HG02763 (cell line): ENCODE data around the gene ZBTB7C.

Source experiments
- ATAC-seq: cut with Tn5 transposase; IDR thresholded peaks from one replicate; pipeline ENCODE4 v1.9.1; 2021; ENCODE audit warnings: mild to moderate bottlenecking, moderate library complexity; ENCODE audit not compliant: unreplicated experiment

The ZBTB7C gene

DNA sequence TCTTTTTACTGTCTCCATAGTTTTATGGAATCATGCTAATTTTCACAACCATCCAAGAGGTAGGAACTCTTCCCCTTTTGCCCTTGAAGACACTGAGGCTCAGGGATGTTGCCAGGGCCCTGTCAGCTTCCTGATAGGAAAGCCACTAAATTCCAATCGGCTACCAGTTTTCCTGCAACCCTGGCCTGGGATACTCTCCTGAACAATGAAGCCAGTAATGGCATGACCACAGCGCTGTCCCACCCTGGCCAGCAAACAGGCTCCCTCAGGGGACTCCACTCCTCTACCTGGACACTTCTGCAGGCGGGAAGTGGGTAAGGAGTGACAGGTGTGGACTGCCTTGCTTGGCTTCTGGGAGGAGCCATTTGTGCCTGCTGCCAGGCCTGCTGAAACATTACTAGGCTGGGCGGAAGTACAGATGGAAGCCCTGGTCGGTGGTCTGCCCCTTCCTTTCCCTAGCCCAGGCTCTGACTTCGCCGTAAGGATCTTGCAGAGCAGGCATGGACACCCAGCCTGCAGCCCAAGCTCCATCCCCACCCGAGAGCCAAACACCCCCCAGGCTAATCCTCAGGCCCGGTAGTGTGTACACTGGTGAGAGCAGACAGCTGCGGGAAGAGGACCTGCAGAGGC, 400.0 kb downstream of the ZBTB7C start:
- no peak for ATAC-seq

DNA sequence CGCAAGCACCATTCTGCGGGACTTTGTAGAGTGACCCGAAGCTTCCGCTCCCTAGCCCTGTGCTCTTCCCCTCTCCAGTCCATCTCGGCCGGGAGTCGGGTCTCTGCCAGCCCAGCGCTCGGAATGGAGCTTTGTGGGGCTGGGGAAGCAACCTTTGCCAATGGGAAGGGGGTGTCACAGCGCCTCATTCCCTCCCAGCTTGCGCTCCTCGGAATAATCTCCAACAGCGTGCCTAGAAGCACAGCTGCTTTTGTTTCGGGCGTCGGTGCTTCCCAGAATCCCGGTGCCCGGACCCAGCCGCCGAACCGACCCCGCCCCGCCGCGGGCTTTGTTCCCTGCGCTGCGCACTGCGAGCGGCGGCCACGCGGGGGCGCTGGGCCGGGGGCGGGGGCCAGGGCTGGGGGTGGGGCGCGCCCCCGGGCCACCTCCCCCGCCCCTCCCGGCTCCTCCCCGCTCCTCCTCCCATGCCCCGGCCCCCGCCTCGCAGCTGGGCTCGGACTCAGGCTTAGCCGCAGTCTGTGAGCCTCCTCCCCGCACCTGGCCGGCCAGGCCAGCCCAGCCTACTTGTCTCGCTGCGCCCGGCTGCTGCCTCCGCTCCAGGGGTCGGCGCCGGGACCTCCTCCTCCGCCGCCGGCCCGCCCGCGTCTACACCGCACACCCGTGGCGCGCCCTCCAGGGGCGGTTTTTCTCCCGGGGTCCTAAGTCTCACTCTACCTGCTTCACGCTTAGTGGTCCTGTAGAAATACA, 401.1 kb downstream of the ZBTB7C start:
- ATAC-seq, result peak; percentile 44

DNA sequence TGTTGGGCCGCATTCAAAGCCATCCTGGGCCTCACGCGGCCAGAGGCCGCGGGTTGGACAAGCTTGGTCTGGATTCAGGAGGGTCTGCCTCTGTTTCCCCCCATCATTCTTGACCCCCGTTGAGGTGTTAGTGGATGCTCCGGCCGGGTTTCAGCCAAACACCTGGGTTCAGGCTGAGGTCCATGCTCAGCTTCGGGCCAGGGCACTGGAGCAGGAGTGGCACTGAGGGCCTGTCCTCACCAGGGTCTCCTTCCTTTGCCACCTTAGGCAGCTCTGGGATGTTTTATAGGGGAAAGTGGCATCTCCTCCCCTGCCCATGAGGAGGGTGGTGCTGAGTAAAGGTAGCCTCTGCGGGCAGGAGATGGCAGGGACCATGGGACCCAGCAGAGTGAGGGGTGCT, 401.8 kb downstream of the ZBTB7C start:
- no peak for ATAC-seq

DNA sequence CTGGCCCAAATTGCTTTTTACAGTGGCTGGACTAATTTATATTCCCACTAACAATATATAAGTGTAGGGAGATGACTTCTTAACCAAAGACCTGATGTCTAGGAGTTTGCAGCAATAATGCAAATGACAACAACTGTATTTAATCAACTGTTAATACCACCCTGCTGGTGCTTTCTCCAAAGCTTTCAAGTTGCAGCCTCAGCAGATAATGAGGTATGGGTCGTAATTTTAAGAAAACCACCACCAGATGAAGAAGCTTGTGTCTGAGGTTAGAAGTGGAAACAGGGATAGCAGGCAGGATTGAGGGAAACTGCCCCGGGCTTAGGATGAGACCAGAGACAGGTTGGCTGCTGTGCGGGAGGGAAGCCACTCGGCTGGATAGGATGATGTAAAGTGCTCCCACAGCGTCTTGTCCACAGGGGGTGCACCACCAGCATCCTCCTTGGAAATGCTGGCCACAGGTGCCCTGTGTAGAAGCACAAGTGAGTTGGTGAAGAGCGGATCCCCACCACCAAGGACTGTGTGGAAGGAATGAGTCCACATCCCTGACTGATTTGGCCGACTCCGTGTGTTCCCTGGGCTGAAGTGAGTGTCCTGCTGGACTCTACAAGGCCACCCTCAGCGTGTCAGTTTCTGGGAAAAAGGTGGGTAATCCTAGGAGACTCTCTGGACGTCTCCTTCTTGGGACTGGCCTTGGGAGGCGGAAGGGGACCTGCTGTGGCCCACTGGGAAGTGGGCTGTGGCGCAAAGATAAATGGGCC, 402.6 kb downstream of the ZBTB7C start:
- ATAC-seq, result no peak

DNA sequence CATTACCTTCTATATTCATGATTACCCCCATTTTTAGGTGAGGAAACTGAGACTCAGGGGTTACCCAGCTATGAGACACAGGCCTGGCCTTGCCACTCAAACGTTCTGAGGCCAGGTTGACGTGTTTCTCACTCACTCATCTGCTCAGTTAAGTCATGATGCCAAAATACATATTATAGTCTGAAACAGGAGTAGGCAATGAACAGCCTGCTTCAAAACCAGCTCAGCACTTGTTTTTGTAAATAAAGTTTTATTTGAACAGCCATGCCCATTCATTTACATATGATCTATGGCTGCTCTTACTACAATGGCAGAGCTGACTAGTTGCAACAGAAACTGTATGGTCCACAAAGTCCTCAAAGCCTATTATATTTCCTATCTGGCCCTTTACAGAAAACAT, 404.6 kb downstream of the ZBTB7C start:
- no peak for ATAC-seq

DNA sequence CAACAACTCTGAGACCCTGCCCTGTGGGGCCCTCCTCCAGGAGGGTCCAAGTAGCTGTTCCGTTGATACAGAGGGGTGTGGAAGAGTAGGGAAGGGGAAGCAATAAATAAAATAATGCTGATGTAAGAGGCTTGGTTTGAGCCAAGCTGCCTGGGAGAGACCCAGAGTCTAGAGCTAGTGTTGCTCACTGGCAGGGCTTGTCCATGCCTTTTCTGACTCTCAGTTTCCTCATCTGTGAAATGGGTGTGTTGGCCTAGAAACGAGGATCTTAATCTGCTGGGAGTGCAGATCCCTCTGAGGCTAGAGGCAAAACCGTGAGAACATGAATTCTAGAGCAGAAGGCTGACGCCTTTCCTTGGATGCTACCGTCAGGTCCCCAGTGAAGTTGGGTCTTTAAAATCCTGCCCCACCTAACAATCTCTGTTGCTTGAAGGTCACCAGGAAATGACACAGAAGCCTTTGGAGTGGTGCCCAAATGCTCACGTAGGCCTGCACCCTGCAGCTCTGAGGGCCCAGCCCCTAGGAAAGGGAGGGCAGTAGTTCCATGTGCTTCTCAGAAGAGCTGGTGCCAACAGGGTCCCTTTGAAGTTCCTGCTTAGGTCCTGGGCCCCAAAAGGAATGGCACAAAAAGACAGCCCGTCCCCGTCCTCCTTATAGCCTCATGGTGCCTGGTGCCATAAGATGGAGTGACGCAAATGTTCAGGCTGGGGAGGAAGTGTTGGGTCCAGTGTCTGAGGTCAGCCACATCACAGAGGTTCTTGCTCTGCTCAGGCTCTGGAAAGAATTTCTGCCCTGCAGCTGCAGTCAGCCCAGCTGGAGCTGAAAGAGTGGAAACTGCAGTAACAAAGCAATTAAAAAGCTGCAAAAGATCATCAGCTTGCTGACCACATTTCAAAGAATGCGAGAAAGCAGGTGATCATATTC, 405.5 kb downstream of the ZBTB7C start:
- no peak for ATAC-seq

DNA sequence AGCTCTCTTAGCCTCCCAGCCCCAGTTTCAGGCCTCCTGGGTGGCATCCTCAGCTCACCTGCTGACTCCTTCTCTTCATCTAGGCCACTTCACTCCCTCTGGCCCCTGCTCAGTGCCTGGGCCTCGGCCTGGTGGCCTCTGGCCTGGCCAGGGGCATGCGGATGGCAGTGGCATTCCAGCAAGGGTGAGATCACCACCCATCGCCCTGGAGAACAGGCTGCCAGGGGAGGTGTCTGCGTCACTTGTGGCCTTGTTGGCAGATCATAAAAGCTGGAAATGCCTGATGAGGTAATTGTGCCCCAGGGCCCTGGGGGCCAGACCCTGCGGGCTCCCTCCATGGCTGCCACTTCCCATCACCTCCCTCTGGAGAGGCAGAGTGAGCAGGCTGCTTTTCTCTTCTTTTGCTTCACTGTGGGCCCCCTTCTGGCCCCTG, 406.2 kb downstream of the ZBTB7C start:
- no peak for ATAC-seq

DNA sequence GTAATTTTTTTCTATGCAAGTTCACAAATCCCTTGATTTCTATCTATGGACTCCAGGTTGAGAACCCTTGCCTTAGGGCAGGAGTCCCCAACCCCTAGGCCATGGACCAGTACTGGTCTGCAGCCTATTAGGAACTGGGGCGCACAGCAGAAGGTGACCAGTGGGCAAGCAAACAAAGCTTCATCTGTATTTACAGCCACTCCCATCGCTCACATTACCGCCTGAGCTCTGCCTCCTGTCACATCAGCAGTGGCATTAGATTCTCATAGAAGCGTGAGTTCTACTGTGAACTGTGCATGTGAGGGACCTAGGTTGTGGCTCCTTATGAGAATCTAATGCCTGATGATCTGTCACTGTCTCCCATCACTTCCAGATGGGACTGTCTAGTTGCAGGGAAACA, 408.5 kb downstream of the ZBTB7C start:
- no peak for ATAC-seq

DNA sequence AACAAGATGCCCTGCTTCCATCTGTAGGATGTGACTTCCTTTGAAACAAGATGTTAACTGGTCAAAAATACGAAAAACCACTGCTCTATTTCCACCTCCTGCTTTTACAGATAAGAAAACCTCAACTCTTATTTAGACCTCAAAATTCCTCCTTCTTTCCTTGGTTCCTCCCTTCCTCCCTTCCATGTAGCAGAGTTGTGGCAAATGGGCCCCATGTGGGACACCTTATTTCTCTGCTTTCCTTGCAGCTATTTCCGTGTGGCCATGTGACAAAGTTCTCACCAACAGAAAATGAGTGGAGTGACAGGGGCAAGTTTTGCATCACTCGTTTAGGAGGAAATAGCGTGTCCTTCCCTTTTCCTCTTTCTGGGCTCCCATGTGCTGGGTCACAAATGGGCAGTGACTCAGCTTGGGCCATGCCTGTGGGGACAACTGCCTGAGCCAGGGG, 409.4 kb downstream of the ZBTB7C start:
- no peak for ATAC-seq

DNA sequence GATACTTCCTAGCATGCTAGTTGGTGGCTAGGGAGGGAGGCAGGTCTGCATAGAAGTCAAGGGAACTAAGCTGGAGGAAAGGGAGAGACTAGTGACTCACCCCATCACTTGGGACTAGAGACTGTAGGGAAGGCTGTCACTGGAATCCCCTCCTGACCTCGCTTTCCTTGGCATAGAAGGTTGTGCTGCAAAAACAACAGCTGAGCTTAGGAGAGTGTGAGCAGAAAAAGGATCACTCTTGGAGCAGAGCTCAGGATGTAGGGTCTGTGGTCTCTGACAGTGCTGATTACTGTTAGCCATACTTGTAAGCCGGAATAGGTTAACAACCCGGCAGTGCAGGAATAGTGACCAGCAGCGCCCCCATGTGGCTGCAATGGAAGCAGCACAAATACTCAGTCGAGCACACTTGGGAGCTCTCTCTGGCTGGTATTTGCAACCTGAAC, 411.8 kb downstream of the ZBTB7C start:
- no peak for ATAC-seq

DNA sequence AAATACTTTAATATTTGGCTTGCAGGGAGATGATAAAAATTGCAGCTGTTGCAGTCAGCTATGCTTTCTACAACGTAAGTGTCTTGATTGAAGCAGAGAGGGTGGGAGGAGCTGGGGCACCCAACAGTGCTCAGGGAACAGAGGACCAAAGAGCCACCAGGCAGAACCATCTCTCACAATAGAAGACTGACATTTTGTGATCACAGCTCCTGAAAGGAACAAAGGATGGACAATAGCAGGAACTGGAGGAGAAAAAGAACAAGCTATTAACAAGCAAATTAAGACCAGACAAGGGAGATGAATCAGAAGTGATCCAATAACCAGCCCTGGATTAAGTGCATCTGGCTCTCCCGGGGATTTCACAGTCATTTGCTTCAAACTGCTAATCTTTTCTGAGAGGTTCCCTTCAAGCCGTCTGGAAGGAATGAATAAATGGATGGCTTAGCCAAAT, 413.1 kb downstream of the ZBTB7C start:
- ATAC-seq, result no peak

DNA sequence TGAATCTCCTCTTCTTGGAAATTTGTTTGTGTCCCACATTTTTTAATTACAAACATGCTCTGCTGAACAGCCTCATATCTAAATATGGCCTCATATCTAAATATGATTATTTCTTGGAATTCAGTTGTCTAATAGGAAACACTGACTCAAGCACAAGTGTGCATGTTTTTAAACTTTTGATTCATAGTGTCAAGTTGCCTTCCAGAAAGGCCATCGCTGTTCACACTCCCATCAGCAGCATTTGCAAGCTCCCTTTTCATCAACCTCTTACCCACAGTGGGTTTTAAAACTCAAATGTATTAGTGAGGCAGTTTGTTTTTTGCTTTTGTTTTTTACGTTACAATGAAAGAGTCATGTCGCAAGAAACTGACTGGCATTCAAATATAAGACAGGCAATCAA, 413.5 kb downstream of the ZBTB7C start:
- no peak for ATAC-seq

DNA sequence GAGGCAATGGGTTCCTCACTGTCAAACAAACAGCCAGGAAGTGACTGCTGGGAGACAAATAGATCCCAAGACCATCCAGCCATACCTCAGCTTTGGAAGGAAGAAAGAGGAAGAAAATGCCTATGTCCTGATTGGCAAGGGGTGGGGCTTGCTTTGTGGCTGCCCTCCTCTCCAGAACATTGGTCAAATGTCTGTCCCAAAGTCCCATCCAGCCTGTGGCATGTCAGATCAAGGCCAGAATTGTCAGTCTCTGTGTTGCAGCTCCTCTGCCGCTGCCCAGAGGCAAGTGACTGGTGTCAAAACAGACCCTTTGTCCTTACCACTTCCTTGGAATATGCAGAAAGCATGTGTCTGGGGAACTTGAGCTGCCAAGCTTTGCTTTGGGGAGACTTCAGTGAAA, 415.8 kb downstream of the ZBTB7C start:
- no peak for ATAC-seq

DNA sequence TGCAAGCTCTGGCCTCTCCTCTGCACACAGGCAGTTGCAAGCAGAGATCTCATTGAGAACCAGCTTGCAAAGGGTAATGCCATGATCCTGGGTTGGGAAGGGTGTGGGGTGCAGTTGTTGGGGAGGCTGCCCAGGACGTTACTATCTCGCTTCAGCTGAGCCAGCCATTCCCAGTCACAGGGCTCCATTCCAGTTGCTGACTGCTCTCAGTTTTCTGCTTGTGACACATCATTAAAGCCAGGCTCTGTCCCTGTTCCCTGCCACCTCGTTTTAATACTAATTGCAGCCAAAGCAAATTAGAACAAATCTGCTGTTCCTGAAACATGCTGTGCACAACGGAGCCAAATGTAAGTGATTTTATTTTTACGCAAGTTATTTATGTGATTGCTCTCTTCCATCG, 416.2 kb downstream of the ZBTB7C start:
- no peak for ATAC-seq

DNA sequence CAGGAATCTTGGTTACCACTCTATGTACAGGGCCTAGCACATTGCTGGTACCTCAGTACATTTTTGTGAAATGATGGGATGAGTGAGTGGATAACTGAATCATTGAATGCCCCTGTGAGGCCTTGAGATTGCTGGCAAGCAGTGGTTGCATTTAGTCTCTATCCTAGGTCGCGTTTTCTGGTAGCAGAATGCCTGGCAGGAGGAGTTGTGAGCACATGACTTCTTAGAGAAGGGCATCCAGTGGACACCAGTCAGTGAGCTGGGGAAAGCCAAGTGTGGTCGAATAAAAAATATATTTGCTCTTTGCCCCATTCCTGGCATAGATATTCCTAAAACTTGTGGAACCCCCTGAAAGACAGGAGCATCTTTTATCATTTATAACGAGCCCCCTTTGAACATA, 416.9 kb downstream of the ZBTB7C start:
- ATAC-seq, result no peak

DNA sequence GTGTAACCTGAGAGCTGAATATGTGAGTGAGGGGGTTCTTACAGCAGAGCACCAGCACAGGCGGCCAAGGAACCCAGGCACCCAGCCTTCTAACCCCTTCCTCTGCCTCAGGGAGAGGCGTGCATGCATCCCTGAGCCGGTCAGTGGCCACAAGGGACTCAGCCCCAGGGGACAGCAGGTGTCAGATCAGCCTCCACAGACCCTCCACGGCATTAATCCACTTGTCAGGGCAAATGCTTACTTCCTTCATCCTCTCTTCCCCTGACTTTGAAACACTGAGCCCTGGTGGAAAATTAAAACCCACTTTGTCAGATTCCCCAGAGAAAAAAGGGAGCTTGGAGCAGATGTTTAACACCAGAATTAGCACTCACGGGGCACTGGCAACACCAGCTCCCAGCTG, 418.2 kb downstream of the ZBTB7C start:
- no peak for ATAC-seq

DNA sequence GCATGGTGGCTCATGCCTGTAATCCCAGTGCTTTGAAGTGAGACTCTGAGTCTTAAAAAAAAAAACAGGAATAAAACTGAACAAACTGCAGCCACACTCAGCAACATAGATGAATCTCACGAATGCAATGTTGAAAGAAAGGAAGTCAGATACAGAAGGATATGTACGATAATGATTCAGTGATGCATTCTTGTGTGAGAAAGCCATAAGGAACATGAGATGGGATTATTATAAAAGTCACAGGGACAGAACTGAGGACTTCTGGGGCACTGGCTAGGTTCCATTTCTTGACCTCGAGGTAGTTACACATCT, 421.8 kb downstream of the ZBTB7C start:
- ATAC-seq, result no peak

DNA sequence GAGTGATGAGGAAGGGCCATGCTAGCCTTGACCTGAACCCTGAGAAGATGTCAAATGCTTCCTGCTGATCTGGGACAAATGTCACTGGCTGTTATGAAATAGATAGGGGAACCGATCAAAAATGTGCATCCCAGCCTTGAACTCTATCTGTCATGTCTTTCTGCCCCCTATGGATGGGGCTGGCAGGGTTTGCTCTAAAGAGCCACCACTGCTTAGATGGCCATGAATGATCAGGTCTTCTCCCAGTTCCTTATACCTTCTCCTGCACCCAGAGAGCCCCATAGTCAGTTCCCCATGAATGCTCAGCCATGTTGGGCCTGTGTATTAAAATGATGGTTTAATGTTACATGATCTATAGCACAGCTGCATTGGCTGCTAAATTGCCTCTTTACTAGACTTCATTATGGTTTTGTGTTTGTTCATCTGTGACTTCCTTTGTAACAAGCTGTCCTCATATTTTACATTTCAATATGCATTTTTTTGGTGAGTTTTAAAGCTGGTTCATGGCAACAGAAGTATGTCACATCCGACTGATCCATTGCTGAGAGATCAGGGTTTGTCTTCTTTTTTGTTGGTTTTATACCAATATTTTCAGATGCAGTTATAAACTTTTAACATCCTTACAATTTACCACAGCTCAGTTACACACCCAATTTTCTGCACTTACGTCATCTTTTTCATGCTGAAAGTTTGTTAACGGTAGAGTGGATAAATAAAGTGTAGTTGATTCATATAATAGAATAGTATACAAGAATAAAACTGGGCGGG, 422.4 kb downstream of the ZBTB7C start:
- ATAC-seq, result no peak

DNA sequence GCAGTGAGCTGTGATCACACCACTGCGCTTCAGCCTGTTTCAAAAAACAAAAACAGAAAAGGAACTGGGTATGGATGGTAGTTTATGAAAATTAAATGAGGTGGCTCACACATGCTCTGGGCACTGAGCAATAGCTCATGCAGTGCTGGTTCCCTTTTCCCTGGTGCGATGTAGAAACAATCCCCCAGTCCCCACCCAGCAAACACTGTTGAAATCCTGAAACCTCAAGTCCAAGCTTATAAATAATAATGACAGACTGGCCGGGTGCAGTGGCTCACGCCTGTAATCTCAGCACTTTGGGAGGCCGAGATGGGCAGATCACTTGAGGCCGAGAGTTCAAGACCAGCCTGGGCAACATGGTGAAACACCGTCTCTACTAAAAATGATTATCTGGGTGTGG, 423.3 kb downstream of the ZBTB7C start:
- ATAC-seq, result no peak

DNA sequence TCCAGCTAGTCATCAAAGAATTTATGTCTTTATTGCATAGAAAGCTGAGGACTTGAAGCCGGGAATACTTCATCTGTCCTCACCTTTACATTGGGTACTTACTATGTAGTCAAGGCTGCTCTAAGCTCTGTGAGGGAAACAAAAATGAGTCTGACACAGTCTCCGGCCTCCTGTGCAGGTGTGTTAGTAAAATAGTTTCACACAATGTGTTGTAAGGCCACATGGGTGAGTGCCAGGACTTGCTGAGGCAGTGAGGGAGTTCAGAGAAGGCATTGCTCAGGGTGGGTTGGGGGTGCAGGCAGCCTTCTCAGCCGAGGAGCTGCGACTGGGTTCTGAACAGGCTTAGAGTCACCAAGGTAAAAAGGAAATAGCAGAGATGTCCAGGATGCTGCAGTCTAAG, 424.2 kb downstream of the ZBTB7C start:
- no peak for ATAC-seq
